SK-N-SH (cell line): ENCODE data around the gene ELN.

Experiments used
- CHD2 ChIP-seq: fragments of 150-350 bp; IDR thresholded peaks from 2 replicates; pipeline ENCODE4 v1.6.1; 2018; ENCODE audit warnings: low read length; ENCODE audit not compliant: partially characterized antibody
- FOSL2 ChIP-seq: IDR thresholded peaks from 2 replicates; pipeline ENCODE4 v1.4.0; 2012; ENCODE audit warnings: low read depth, mild to moderate bottlenecking, moderate library complexity, borderline replicate concordance
- FOXJ3 ChIP-seq: sonication (generic); formaldehyde crosslinking; IDR thresholded peaks from 2 replicates; pipeline ENCODE4 v1.5.1; 2020; ENCODE audit warnings: mild to moderate bottlenecking, missing genetic modification reagents
- GATA2 ChIP-seq: sonication (generic); formaldehyde crosslinking; IDR thresholded peaks from 2 replicates; pipeline ENCODE4 v1.5.0; 2020; ENCODE audit warnings: mild to moderate bottlenecking, missing genetic modification reagents
- NFIC ChIP-seq: IDR thresholded peaks from 2 replicates; pipeline ENCODE4 v1.4.0; 2012; ENCODE audit warnings: borderline replicate concordance
- POLR2AphosphoS5 ChIP-seq: IDR thresholded peaks from 2 replicates; pipeline ENCODE4 v1.6.1; 2012; ENCODE audit warnings: low read depth, low read length
- RAD21 ChIP-seq: IDR thresholded peaks from 2 replicates; pipeline ENCODE4 v1.6.1; 2012; ENCODE audit warnings: mild to moderate bottlenecking, low read length
- RFX5 ChIP-seq: IDR thresholded peaks from 2 replicates; pipeline ENCODE4 v1.6.1; 2012; ENCODE audit warnings: mild to moderate bottlenecking, improper control_type of control experiment, low read length
- TF ChIP-seq, protein P1 (sequence below): IDR thresholded peaks from 2 replicates; pipeline ENCODE4 v1.4.0; 2012; ENCODE audit warnings: low read depth, borderline replicate concordance
- TF ChIP-seq, protein P2 (sequence below): fragments of 200-600 bp; sonication (generic); IDR thresholded peaks from 2 replicates; pipeline ENCODE4 v1.6.1; 2017; ENCODE audit warnings: antibody characterized with exemption, mild to moderate bottlenecking, moderate library complexity
- TF ChIP-seq, protein P3 (sequence below): IDR thresholded peaks from 2 replicates; pipeline ENCODE4 v1.6.1; 2012; ENCODE audit warnings: mild to moderate bottlenecking, low read depth, low read length, moderate library complexity
- TF ChIP-seq, protein P4 (sequence below): fragments of 150-350 bp; IDR thresholded peaks from 2 replicates; pipeline ENCODE4 v1.6.1; 2017; ENCODE audit warnings: antibody characterized with exemption, low read length, low read depth, borderline replicate concordance
- TF ChIP-seq, protein P5 (sequence below): IDR thresholded peaks from 2 replicates; pipeline ENCODE4; 2012

DNA sequence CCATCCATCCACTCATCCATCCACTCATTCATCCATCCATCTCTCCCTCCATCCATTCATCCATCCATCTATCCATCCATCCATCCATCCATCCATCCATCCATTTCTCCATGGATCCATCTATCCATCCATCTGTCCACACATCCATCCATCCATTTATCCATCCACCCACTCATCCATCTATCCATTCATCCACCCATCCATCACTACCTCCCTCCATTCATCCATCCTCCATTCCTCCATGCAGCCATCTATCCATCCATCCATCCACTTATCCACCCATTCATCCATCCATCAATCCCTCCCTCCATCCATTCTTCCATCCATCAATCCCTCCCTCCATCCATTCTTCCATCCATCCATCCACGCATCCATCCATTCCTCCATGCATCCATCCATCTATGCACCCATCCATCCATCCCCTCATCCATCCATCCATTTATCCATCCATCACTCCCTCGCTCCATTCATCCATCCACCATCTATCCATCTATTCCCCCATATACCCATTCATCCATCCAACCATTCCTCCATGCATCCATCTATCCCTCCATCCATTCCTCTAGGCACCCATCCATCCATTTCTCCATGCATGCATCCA, 21.1 kb downstream of the ELN start:
- TF ChIP-seq, protein P1, sequence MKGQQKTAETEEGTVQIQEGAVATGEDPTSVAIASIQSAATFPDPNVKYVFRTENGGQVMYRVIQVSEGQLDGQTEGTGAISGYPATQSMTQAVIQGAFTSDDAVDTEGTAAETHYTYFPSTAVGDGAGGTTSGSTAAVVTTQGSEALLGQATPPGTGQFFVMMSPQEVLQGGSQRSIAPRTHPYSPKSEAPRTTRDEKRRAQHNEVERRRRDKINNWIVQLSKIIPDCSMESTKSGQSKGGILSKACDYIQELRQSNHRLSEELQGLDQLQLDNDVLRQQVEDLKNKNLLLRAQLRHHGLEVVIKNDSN, result no peak
- TF ChIP-seq FOXJ3 (CRISPR knock-in tag) (no peak), RAD21 (no peak), RFX5 (no peak), NFIC (no peak), CHD2 (no peak), GATA2 (CRISPR knock-in tag) (no peak), POLR2AphosphoS5 (no peak), FOSL2 (no peak)
- TF ChIP-seq, protein P2, sequence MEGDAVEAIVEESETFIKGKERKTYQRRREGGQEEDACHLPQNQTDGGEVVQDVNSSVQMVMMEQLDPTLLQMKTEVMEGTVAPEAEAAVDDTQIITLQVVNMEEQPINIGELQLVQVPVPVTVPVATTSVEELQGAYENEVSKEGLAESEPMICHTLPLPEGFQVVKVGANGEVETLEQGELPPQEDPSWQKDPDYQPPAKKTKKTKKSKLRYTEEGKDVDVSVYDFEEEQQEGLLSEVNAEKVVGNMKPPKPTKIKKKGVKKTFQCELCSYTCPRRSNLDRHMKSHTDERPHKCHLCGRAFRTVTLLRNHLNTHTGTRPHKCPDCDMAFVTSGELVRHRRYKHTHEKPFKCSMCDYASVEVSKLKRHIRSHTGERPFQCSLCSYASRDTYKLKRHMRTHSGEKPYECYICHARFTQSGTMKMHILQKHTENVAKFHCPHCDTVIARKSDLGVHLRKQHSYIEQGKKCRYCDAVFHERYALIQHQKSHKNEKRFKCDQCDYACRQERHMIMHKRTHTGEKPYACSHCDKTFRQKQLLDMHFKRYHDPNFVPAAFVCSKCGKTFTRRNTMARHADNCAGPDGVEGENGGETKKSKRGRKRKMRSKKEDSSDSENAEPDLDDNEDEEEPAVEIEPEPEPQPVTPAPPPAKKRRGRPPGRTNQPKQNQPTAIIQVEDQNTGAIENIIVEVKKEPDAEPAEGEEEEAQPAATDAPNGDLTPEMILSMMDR, result no peak
- TF ChIP-seq, protein P3, sequence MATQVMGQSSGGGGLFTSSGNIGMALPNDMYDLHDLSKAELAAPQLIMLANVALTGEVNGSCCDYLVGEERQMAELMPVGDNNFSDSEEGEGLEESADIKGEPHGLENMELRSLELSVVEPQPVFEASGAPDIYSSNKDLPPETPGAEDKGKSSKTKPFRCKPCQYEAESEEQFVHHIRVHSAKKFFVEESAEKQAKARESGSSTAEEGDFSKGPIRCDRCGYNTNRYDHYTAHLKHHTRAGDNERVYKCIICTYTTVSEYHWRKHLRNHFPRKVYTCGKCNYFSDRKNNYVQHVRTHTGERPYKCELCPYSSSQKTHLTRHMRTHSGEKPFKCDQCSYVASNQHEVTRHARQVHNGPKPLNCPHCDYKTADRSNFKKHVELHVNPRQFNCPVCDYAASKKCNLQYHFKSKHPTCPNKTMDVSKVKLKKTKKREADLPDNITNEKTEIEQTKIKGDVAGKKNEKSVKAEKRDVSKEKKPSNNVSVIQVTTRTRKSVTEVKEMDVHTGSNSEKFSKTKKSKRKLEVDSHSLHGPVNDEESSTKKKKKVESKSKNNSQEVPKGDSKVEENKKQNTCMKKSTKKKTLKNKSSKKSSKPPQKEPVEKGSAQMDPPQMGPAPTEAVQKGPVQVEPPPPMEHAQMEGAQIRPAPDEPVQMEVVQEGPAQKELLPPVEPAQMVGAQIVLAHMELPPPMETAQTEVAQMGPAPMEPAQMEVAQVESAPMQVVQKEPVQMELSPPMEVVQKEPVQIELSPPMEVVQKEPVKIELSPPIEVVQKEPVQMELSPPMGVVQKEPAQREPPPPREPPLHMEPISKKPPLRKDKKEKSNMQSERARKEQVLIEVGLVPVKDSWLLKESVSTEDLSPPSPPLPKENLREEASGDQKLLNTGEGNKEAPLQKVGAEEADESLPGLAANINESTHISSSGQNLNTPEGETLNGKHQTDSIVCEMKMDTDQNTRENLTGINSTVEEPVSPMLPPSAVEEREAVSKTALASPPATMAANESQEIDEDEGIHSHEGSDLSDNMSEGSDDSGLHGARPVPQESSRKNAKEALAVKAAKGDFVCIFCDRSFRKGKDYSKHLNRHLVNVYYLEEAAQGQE, result no peak
- TF ChIP-seq, protein P4, sequence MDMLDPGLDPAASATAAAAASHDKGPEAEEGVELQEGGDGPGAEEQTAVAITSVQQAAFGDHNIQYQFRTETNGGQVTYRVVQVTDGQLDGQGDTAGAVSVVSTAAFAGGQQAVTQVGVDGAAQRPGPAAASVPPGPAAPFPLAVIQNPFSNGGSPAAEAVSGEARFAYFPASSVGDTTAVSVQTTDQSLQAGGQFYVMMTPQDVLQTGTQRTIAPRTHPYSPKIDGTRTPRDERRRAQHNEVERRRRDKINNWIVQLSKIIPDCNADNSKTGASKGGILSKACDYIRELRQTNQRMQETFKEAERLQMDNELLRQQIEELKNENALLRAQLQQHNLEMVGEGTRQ, result no peak
- TF ChIP-seq, protein P5, sequence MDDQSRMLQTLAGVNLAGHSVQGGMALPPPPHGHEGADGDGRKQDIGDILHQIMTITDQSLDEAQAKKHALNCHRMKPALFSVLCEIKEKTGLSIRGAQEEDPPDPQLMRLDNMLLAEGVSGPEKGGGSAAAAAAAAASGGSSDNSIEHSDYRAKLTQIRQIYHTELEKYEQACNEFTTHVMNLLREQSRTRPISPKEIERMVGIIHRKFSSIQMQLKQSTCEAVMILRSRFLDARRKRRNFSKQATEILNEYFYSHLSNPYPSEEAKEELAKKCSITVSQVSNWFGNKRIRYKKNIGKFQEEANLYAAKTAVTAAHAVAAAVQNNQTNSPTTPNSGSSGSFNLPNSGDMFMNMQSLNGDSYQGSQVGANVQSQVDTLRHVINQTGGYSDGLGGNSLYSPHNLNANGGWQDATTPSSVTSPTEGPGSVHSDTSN, result no peak
